Activated T-helper 9 cell treated with anti-CD3 and anti-CD28 coated beads, Interleukin-2, amount 50 U/mL, for 16 hours (primary cell): ENCODE results near the gene TAGLN.
"Not testable (repeated sequence)": the region's sequence is repeated elsewhere in the genome, so short reads cannot be mapped to it uniquely, and the experiment has no call there.

ENCODE experiments used
- DNase-seq: peaks from one replicate; pipeline ENCODE4 v3.0.0-alpha.2; 2020; ENCODE audit warnings: low read depth

The TAGLN gene

GRCh38 chr11:117195761-117196160 lies 3.4 kb upstream of the TAGLN start:
- no peak for DNase-seq

GRCh38 chr11:117197006-117197405 lies 2.2 kb upstream of the TAGLN start:
- DNase-seq: no peak

GRCh38 chr11:117197516-117198456 lies 1.4 kb upstream of the TAGLN start:
- DNase-seq: no peak

- no peak for DNase-seq
Measured at GRCh38 chr11:117198613-117199012, 557 bp upstream of the TAGLN start.

- DNase-seq: no peak
Measured at GRCh38 chr11:117199916-117200812, 994 bp downstream of the TAGLN start.

- DNase-seq: no peak
Measured at GRCh38 chr11:117200813-117201657, 1.9 kb downstream of the TAGLN start.

- no peak for DNase-seq
Measured at GRCh38 chr11:117201658-117202305, 2.6 kb downstream of the TAGLN start.

- no peak for DNase-seq
Measured at GRCh38 chr11:117202386-117203068, 3.4 kb downstream of the TAGLN start.

- no peak for DNase-seq
Measured at GRCh38 chr11:117203069-117203407, 3.9 kb downstream of the TAGLN start.

- no peak for DNase-seq
Measured at GRCh38 chr11:117204283-117205080, 5.3 kb downstream of the TAGLN start.

- no peak for DNase-seq
Measured at GRCh38 chr11:117205211-117205818, 6.1 kb downstream of the TAGLN start.

GRCh38 chr11:117206111-117206510 lies 6.9 kb downstream of the TAGLN start:
- not testable (repeated sequence) for DNase-seq

- not testable (repeated sequence) for DNase-seq
Measured at GRCh38 chr11:117206859-117207258, 7.7 kb downstream of the TAGLN start.

- DNase-seq: not testable (repeated sequence)
Measured at GRCh38 chr11:117207481-117207880, 8.3 kb downstream of the TAGLN start.

- DNase-seq: not testable (repeated sequence)
Measured at GRCh38 chr11:117208710-117209109, 9.5 kb downstream of the TAGLN start.

GRCh38 chr11:117209351-117210125 lies 10.4 kb downstream of the TAGLN start:
- not testable (repeated sequence) for DNase-seq

GRCh38 chr11:117210620-117211019 lies 11.4 kb downstream of the TAGLN start:
- no peak for DNase-seq

GRCh38 chr11:117212697-117213355 lies 13.7 kb downstream of the TAGLN start:
- DNase-seq: no peak
